ENCODE measurements around the gene PCDH1.

Gene PCDH1

DNA sequence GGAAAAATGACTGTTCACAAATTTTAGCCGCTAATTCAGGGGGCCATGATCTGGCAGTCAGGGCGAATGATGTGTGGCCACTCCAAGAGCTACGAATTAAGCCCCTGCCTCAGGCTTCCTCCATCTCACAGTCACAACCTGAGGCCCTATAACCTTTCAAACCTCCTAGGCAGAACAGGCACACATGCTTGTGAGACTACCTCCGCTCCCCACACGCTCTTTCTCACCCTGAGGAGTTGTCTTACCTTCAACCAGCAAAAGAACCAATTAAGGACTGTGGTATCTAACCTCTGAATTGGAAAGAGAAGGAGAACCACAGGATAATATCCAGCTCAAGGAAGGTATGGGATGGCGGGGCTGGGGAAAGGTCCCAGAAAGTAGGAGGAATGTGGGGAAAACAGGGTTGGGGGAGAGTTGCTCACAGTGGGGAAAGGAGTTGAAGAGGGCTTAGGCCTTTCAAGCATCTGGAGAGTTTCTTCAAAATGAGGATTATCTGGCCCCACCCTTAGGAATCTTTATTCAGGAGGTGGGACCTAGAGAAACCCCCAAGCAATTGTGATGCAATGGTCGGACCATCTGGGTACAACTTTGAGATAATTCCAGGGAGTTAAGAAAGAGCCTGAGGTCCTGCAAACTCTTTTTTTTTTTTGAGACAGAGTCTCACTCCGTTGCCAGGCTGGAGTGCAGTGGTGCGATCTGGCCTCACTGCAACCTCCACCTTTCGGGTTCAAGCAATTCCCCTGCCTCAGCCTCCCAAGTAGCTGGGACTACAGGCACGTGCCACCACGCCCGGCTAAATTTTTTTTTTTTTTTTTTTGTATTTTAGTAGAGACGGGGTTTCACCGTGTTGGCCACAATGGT, 5.5 kb downstream of the PCDH1 start:
- no peak for DNase-seq

DNA sequence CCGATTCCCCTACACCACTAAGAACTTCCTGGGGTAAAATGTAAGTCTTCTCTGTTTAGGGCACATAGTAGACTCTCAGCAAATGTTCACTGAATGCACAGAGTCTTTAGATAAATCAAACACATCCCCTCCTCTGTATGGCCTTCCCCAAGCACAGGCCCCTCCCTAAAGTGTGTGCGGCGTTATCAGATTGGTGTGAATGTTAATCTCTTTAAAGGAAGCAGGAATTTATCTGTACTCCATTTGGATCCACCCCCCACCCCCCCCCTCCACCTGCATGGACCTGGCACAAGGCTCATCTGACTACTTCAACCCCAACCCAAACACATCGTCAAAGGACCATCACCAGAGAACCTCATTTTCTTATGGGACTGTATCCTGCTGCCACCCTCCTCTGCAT, 6.3 kb downstream of the PCDH1 start:
- no peak for DNase-seq

DNA sequence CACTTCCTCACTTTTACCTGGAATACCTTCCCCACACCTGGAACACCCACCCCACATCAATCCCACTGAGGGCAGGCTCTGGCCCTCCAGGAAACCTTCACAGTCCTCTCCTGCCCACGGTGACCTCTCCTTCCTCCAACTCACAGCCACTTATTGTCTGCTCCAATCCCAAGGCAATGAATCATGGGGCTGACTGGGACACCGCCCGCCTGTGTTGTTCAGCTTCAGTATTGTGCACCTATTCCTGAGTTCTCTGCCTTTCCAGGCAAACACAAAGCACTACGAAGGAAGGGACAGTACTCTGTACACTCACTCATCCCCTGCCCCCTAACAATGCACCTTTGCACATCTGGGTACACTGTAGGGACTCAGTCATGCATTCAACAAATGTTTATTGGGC, 7.3 kb downstream of the PCDH1 start:
- no peak for DNase-seq

DNA sequence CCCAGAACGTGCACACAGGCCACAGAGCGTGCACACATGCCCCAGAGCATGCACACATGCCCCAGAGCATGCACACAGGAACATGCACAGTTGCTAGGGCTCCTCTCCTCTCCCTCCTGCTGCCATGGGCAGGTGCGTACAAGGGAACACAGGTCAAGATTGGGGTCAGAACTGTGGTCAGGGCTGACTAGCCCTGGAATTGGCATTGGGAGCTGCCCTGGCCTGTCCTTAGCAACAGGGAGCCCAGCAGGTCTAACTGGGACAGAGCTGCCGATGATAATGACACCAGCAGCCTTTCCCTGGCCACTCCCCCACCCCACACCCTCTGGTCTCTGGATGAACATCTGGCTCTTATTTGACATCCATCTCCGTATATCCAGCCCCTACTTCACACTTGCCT, 8.0 kb downstream of the PCDH1 start:
- DNase-seq = no peak

DNA sequence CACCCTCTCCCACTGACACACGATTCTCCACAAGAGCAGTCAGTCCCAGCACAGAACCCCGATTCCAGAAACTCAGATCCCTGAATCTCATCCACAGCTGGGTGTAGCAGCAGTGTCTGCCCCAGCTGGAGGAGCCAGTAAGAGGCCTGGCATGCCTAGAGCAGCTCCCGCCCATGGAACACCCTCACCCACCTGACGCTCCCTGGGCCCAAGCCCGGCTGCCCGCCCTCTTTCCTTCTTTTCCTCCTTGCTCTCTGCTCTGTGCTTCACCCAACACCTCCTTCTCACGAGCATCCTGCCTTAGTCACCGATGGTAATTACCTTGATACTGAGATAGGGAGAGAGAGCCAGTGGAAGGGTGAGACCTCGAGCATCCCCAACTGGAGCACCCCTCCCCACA, 8.7 kb downstream of the PCDH1 start:
- no peak for DNase-seq

DNA sequence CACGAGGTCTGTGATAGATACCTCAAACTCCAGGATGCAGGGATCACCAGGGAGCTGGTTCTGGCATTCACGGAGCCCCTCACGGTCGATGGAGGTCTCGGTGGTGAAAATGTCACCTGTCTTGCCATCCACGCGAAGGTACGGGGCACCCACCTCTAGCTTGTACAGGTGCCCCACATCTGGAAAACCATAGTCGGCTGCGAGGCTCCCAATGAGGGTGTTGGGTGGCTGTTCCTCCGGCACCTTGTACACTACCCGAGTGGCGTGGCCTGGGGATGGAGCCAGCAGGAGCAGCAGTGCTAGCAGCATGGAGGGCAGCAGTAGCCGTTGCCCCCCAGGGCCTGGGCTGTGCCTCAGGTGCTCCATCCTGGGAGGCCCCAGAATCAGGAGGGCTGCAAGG, 9.2 kb downstream of the PCDH1 start:
- DNase-seq = no peak

DNA sequence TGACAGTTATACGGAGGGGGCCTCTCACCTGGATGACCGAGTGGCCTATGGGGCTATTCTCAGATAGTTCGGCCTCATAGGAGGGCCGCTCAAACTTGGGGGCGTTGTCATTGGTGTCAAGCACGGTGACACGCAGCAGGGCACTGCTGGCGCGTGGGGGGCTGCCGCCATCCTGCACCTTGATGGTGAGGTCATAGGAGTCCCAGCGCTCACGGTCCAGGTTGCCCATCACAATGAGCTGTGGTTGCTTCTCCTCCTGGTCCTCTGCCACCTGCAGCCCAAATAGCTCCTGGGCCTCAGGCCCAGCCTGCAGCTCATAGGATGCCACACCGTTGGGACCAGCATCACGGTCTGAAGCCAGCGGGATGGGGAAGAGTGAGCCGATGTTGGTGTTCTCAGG, 9.7 kb downstream of the PCDH1 start:
- no peak for DNase-seq

DNA sequence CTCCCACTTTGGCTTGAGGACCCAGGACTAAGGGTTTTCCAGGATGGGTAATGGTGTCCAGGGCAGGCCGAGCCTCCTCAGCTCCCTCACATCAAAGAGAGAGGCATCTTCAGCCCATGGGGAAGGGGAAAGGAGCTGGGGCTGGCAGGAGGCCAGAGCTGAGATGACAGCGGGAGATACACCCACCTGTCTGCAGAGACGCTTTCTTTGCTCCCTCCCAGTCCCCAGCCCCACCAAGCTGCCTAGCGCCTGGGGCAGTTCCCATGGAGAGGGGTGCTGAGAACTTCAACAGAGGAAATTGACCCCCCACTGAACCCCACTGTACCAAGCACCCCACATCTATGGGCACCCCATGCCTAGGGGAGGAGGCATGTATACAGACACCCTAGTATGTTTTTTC, 10.6 kb downstream of the PCDH1 start:
- no peak for DNase-seq

DNA sequence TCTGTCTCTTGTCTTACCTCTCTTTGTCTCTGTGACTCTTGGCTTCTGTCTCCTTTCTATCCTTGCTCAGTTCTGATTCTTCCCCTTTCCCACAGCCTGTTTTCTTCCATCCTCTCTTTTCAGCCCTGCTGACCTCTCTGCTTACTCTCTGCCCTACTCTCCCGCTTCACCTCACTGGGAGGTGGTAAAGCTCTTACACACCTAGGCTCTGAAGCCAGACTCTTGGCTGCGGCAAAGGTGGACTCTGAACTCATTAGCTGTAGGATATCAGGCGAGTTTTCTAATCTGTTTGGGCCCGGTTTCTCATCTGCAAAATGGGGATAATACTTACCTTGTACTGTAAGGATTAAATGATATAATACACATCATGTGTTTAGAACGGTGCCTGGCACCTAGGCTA, 11.1 kb downstream of the PCDH1 start:
- no peak for DNase-seq

DNA sequence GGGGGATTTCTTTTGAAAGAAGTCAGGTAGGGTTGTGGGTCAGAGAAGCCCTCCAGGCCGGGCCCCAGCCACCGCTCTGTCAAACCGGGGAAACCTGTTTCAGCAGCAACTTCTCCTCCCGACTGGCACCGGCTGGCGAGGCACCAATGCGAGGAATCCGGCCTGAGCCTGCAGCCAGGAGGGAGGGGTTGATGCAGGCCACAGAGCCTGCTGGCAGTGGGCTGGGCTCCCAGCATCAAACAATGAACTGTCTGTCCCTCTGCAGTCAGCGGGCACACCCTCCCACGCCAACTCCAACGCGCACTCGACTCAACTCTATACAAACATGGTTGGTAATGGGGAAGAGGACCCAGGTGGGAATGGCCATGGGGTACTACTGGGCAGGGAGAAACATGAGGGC, 12.1 kb downstream of the PCDH1 start:
- no peak for DNase-seq

DNA sequence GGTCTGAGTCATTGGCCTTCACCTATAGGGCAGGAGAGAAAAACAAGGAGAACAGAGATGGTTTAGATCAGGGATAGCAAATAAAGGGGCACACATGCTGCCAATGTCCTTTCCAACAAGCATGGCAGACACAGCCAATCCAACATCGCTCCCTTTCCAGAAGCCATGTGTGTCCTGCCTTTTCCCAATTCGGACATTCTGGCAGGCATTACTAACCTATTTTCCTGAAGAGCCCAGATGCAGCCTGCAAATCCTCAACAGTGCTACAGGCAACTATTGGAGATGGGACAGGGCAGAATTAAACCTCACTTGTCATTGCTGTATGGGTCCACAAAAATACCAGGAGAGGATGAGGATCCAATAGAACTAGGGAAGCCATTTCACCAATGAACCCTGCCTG, 12.8 kb downstream of the PCDH1 start:
- DNase-seq = no peak

DNA sequence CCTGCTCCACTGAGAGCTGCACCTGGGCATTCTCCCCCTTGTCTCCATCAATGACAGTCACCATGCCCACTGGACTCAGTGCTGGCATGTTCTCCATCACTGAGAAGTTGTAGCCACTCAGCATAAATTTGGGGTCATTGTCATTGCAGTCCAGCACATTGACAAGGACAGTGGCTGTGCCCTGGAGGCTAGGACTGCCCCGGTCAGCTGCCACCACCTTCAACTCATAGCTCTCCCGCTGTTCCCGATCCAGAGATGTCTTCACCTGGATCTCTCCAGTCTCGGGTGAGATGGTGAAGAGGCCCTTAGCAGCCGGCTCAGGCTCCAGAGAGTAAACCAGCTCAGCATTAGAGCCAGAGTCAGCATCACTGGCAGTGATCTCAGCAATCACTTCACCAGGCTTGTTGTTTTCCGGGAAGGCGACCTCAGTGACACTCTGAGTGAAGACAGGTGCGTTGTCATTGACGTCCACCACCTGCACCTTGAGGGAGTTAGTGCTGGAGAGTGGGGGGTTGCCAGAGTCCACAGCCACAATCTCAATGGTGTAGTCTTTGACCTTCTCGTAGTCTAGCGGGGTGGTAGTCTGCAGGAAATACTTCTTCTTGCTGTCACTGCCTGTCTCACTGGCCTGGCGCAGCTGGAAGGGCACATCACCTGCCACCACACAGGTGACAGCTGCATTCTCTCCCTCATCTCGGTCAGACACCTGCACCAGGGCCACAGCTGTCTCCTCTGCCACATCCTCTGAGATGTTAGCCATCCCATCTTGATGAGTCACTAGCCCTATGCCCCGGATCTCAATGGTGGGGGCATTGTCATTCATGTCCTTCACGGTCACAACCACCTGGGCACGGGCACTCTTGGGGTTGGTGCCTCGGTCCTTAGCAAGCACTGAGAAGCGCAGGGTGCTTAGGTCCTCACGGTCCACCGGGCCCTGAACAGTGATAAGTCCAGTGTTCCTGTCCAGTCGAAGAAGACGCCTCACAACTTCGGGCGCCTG, 13.5 kb downstream of the PCDH1 start:
- DNase-seq = no peak

DNA sequence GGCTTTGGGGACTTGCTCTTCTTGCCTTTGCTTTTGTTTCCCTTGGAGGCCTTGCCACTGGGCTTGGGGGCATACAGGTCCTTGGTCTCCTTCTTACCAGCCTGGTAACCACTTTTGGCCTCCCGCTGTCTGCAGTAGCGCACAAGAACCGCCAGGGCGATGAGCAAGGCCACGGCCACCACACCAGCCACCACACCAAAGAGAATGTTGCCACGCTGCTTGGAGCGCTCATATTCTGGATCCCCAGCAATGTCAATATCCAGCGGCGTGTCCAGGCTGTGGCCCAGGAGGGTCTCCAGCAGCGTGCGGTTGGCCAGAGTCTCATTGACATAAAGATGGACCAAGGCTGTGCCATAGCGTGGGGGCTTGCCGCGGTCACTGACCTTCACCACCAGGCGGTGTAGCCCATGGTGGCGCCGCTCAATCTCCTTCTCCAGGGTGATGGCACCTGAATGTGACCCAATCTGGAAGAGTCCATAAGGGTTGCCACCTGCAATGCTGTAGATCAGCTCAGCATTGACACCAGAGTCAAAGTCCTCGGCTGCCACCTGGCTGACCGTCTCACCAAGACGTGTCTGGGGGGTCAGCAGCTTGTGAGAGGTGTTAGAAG, 14.5 kb downstream of the PCDH1 start:
- no peak for DNase-seq

DNA sequence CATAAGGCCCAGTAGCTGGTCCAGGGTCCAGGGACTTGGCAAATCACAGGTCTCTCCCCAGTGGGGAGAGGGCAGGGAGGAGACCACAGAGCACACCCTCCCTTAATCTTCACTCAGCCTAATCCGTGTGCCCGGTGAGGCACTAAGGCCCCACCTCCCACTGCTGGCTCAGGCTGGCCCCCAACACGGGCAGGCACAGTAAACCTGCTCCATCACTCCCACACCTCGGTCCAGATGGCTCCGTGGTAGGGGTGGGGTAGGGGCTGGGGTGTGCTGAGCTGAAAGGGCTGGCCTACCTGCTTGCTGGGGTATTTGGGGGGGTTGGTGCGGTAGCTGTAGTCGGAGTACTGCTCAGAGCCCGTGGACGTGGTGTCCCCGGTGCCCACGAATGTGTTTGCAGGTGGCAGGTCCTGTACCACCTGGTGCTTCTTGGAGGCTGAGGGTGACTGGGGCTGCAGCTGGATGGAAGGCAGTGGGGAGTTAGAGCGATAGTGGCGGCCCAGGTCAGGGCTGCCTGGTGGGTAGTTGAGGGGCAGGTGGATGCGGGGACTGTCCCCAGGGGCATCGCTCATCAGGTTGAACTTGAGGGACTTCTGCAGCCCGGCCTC, 15.2 kb downstream of the PCDH1 start:
- no peak for DNase-seq

DNA sequence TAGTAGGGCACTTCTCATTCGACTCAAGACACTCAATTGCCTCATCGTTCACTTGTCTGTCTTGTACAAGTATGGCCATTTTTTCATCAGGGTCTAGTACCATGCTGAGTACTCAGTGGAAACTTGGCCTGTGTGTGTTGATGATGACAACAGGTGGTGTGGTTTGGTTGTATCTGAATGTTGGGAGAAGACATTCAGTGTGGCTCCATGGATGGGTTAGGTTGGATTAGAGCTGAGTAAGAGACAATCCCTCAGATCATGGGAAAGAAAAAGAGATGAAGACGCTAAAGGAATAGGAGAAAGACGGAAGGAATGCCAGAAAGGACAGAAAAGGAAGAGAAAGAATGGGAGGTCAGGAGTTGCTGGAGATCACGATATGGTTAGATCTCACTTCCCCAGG, 17.0 kb downstream of the PCDH1 start:
- DNase-seq = no peak

DNA sequence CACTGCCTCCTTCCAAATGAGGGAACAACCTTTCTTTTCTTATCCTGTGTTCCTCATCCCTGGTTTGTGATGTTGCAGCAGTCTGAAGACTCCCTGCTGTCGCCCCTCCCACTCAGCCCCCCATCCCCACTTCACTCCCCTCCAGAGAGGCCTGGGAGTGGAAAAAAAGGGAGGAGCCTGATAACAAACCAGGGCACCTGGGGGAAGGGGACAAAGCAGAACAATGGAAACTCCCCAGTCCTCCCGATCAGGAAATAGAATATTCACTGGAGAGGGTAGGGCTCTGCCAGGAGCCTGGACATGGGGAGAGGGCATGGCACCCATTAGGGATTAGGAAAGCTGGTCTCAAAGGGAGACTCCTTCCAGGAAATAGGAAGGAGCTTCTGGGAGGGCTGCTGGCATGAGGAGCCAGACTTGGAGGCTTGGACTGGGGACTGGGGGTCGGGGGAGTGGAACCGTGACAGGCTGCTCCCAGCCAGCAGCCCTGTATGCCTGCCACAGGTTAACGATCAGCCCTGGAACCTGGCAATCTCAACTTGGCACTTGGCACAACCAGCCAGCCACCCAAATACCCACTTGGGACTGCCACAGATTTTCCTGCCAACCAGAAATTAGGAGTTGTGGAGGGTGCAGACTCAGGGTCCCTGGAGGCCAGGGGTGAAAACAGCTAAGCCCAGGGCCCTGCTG, 20.0 kb downstream of the PCDH1 start:
- no peak for DNase-seq

DNA sequence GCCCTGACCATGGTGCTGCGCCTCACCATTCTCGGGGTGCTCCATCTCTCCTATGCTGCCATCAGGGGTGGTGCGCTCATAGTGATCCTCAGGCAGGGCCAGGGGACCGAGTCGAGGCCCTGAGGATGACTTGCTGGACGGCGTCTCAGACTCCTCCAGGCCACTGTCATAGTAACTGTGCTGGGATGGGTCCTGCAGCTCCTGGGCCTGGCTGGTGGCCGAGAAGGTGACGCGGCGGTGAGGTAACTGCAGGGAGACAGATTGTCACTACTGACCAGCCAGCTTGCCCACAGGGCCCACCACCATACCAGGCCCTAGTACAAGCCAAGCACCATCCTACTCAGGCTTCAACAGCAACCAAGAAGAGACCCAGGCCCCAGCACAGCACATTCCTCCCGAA, 21.0 kb downstream of the PCDH1 start:
- DNase-seq = no peak

DNA sequence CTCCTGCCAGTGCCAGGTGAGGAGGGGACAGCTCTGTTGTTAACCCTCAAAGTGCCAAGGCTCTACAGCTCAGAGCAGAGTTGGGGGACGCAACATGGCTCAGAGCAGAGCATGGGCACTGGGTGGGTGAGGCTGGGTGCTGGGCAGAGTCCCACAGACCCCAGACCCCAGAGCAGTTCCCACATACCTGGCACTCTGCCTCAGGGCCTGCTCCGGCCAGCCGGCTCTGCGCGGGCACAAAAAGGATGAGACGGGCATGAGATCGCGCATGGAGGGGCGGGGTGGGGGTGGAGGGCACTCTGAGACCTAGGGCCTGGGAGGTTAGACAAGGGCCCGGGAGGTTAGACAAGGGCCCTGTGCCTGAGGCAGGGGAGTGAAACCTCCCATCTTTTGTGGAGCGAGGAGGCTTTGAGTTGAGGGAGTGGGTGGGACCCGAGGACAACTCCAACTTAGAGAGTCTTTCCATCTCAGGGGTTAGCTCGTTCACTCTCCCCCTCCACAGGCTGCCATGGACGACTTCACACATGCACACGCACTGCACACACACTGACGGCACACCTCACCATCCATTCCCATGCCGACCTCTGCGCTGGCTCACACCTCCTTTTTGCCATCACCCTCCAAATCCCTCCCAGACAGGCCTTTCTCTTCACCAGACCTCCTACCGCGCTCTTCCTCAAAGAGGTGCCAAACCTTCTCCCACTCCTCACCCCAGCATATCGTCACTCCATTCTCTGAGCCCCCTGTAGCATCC, 22.0 kb downstream of the PCDH1 start:
- DNase-seq = no peak

DNA sequence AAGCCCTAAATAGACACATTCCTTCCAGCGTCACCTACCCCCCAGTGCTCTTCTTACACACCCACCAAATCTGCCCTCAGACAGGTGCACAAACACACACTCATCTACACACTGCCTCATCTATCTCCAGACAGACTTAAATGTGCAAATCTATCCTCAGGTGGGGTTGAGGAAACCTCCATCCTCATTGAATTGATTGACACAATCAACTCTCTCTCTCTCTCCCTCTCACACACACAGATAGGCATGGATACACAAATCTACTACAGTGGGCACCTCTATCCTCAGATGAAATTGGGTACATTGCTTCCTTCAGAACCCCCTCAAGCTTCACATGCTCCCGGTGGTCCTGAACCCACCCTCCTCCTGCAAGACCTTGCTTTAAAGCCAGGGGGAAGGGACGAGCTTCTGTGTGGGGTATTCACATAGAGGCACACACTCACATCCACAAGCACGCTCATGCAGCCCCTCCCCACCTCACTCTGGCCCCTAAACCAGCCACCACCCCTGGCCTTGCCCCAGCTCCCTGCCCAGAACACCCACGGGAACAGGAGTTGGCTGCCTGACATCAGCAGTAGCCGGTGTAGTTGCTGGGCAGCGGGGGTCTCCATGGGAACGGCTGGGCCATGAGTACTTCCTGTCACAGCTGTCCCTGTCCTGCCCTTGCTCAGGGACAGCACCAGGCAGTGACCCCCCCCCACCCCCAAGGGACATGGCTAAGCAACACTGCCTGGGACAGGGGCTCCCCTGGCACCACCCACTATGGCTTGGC, 22.8 kb downstream of the PCDH1 start:
- DNase-seq = no peak

DNA sequence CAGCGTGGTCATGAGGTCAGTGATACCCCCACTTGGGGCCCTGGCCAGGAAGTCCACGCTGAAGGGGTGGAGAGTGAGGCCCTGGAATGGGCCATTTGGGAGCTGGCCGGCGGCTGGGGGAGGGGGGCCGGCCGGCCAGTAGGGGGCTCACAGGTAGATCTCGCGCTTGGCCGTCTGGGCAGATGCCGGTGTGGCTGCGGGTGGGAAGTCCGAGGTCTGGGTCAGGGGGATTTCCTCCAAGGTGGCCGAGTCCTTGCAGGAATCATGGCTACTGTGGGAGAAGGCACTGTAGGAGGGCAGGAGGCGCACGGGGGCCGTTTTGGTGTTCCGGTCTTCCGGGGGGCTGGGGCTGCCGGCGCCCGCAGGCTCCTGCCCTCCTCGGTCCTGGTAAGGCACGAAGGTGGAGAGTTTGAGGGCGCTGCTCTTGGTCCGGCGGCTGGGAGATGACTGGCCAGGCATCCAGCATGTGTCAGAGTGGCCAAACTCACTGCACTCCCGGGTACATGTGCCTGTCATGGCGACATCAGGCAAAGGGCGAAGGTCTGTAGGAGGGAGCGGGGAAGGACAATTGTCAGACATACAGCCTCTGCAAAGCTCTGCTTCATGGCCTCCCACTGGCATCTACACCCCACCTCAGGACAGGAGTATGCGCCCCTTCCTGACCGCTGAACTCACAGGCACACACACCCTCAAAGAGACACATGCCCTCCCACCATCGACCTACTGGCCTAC, 24.1 kb downstream of the PCDH1 start:
- DNase-seq = no peak

Measured in NCI-H2081 treated with DMSO at 0.1 percent for 48 hours (cell line).